ENCODE results near the gene ARPC2. TPM values are rescaled to one million over a fixed set of nuclear protein-coding genes. Genes with fewer than 3 reads are reported as not detected.

Gene ARPC2
- total RNA-seq, 4 donors from 2014 or later = 65.5 to 343 (median 275) TPM

- Histone ChIP-seq H3K27ac (peak overlapping the region; percentile 39 to 98 (median 96)), H3K27me3 (no peaks in the 10 kb centered on the region), H3K36me3 (no peaks in the 10 kb centered on the region), H3K9me3 (no peaks in the 10 kb centered on the region), H3K4me1 (peaks cover 19 to 45% (median 41%) of the 10 kb centered on the region in 4 donors), H3K4me3 (no peak overlapping the region)
- TF ChIP-seq POLR2A (IDR thresholded peaks at IDR 0.05) (no peak), EP300 (IDR thresholded peaks at IDR 0.05; ENCODE audit: low read depth) (no peak), POLR2AphosphoS5 (IDR thresholded peaks at IDR 0.05) (peak in 1 of 3 donors; percentile 25)
- intact Hi-C loops (cut with DNase I; ENCODE audit: low total_unique reads) (no loop called here), in situ Hi-C loops (cut with MboI; ENCODE audit: low pct_ligation_motif_present in 1 of 4, low pct_unique_long_range_greater_than_20kb in 1 of 4, low sequenced_read_pairs in 3 of 4) (loop anchor here in 3 of 4 donors (10.0 to 25.0 kb wide), 2 partner anchors 92 to 100 kb away; partner anchors contain the start of genes CTDSP1 (in 3 of the 3) and SLC11A1 (in 2 of the 3))
- DNase-seq = no peak
- whole genome bisulfite sequencing, 2 donors (ENCODE audit: low coverage in 1 of 2) = 19 to 53% methylated on average over 4 to 7 of the region's 7 CpGs
These were observed 78.0 kb downstream of the ARPC2 start for GRCh38 chr2:218295029-218295428.

GRCh38 chr2:218296200-218296599 lies 79.2 kb downstream of the ARPC2 start:
- 93% methylated on average over 1 of the region's 1 CpG; no CpG with 5 or more reads in 1 of the 2 donors for WGBS, 2 donors (ENCODE audit: low coverage in 1 of 2)
- Histone ChIP-seq H3K27me3 (no peaks in the 10 kb centered on the region), H3K27ac (no peak overlapping the region), H3K9me3 (no peaks in the 10 kb centered on the region), H3K36me3 (no peaks in the 10 kb centered on the region), H3K4me3 (no peak overlapping the region), H3K4me1 (peaks cover 9 to 37% (median 29%) of the 10 kb centered on the region in 4 donors)
- in situ Hi-C loops (cut with MboI; ENCODE audit: low pct_ligation_motif_present in 1 of 4, low pct_unique_long_range_greater_than_20kb in 1 of 4, low sequenced_read_pairs in 3 of 4) = loop anchor here in 3 of 4 donors (10.0 to 25.0 kb wide), 2 partner anchors 91 to 99 kb away; partner anchors contain the start of genes CTDSP1 (in 3 of the 3) and SLC11A1 (in 2 of the 3)
- DNase-seq = no peak
- TF ChIP-seq CTCF (IDR thresholded peaks at IDR 0.05) = no peak
- TF ChIP-seq POLR2AphosphoS5 (IDR thresholded peaks at IDR 0.05) = no peak
- intact Hi-C loops (cut with DNase I; ENCODE audit: low total_unique reads) = loop anchor here (2.0 kb wide), 1 partner anchor 99 kb away; no protein-coding TSS in a partner anchor

- no peaks in the 10 kb centered on the region for H3K9me3 ChIP-seq
- H3K27me3 ChIP-seq = no peaks in the 10 kb centered on the region
- DNase-seq = no peak
- WGBS, 2 donors (ENCODE audit: low coverage in 1 of 2) = 85% methylated on average over 7 of the region's 7 CpGs; no CpG with 5 or more reads in 1 of the 2 donors
- no peak overlapping the region for H3K4me3 ChIP-seq
- H3K4me1 ChIP-seq = peaks cover 9 to 36% (median 27%) of the 10 kb centered on the region in 4 donors
- H3K36me3 ChIP-seq = no peaks in the 10 kb centered on the region
- in situ Hi-C loops (cut with MboI; ENCODE audit: low pct_ligation_motif_present in 1 of 4, low pct_unique_long_range_greater_than_20kb in 1 of 4, low sequenced_read_pairs in 3 of 4) = loop anchor here in 3 of 4 donors (10.0 to 25.0 kb wide), 2 partner anchors 90 to 98 kb away; partner anchors contain the start of genes CTDSP1 (in 3 of the 3) and SLC11A1 (in 2 of the 3)
- intact Hi-C loops (cut with DNase I; ENCODE audit: low total_unique reads) = loop anchor here (2.0 kb wide), 1 partner anchor 98 kb away; no protein-coding TSS in a partner anchor
- no peak overlapping the region for H3K27ac ChIP-seq
- TF ChIP-seq POLR2A (IDR thresholded peaks at IDR 0.05) = no peak
- no peak for TF ChIP-seq EP300 (IDR thresholded peaks at IDR 0.05; ENCODE audit: low read depth)
- no peak for TF ChIP-seq CTCF (IDR thresholded peaks at IDR 0.05)
These were observed 79.9 kb downstream of the ARPC2 start for GRCh38 chr2:218296847-218297246.

- DNase-seq = no peak
- H3K9me3 ChIP-seq = no peaks in the 10 kb centered on the region
- intact Hi-C loops (cut with DNase I; ENCODE audit: low total_unique reads) (no loop called here), in situ Hi-C loops (cut with MboI; ENCODE audit: low pct_ligation_motif_present in 1 of 4, low pct_unique_long_range_greater_than_20kb in 1 of 4, low sequenced_read_pairs in 3 of 4) (loop anchor here in 3 of 4 donors (10.0 to 25.0 kb wide), 2 partner anchors 89 to 96 kb away; partner anchors contain the start of genes CTDSP1 (in 3 of the 3) and SLC11A1 (in 2 of the 3))
- peaks cover 4 to 27% (median 19%) of the 10 kb centered on the region in 4 donors for H3K4me1 ChIP-seq
- no peak overlapping the region for H3K4me3 ChIP-seq
- peak overlapping the region in 1 of 4 donors; percentile 23 for H3K27ac ChIP-seq
- H3K36me3 ChIP-seq = no peaks in the 10 kb centered on the region
- H3K27me3 ChIP-seq = no peaks in the 10 kb centered on the region
- 78% methylated on average over 6 of the region's 6 CpGs; no CpG with 5 or more reads in 1 of the 2 donors for WGBS, 2 donors (ENCODE audit: low coverage in 1 of 2)
- no peak for TF ChIP-seq CTCF (IDR thresholded peaks at IDR 0.05)
- no peak for TF ChIP-seq EP300 (IDR thresholded peaks at IDR 0.05; ENCODE audit: low read depth)
- no peak for TF ChIP-seq POLR2AphosphoS5 (IDR thresholded peaks at IDR 0.05)
- TF ChIP-seq POLR2A (IDR thresholded peaks at IDR 0.05) = no peak
These were observed 81.4 kb downstream of the ARPC2 start for GRCh38 chr2:218298314-218298875.

Data from transverse colon (tissue), 4 donors.